ENCODE measurements around the gene SYNDIG1. TPM values are rescaled to one million over a fixed set of nuclear protein-coding genes. Genes with fewer than 3 reads are reported as not detected.
A peak's percentile ranks its signal among the peaks of the same experiment; 100 is the strongest.

SYNDIG1 gene
- total RNA-seq, 1 experiment from 2014 or later: 17.9 TPM

- TF ChIP-seq CTCF (conservative IDR thresholded peaks at IDR 0.05; ENCODE audit: low read depth, low read length): no peak
- no peak for TF ChIP-seq EZH2 (IDR thresholded peaks at IDR 0.05; ENCODE audit: borderline replicate concordance, low read depth, low read length, poor library complexity, severe bottlenecking)
- ChIA-PET CTCF (no interaction called here), POLR2A (ENCODE audit: low non-redundant PET) (no interaction called here)
- no peak for DNase-seq (ENCODE audit: low spot score)
- Histone ChIP-seq H3K27me3 (replicated peaks; ENCODE audit: insufficient read depth, low read depth, low read length, poor library complexity) (no peaks in the 10 kb centered on the region), H3K36me3 (ENCODE audit: insufficient read depth, low read length, poor library complexity, severe bottlenecking) (no peaks in the 10 kb centered on the region), H3K9me3 (ENCODE audit: low read depth, low read length, poor library complexity, severe bottlenecking) (no peaks in the 10 kb centered on the region), H3K27ac (ENCODE audit: low read depth, low read length, poor library complexity, severe bottlenecking) (no peak overlapping the region), H3K4me1 (ENCODE audit: insufficient read depth, low read length, poor library complexity, severe bottlenecking) (peaks cover 48% of the 10 kb centered on the region), H3K4me3 (ENCODE audit: low read depth, low read length, poor library complexity, severe bottlenecking) (no peak overlapping the region)
- no TSS peak for BruUV-seq (replicated peaks)
- intact Hi-C loops (cut with micrococcal nuclease; ENCODE audit: unreplicated experiment): no loop called here
Observed at GRCh38 chr20:24659835-24660234, 190.4 kb downstream of the SYNDIG1 start.

GRCh38 chr20:24660651-24661050, 191.2 kb downstream of the SYNDIG1 start:
- ChIA-PET POLR2A (ENCODE audit: low non-redundant PET) (no interaction called here), CTCF (no interaction called here)
- Histone ChIP-seq H3K36me3 (ENCODE audit: insufficient read depth, low read length, poor library complexity, severe bottlenecking) (no peaks in the 10 kb centered on the region), H3K27ac (ENCODE audit: low read depth, low read length, poor library complexity, severe bottlenecking) (peak overlapping the region; percentile 31), H3K4me1 (ENCODE audit: insufficient read depth, low read length, poor library complexity, severe bottlenecking) (peaks cover 40% of the 10 kb centered on the region), H3K27me3 (replicated peaks; ENCODE audit: insufficient read depth, low read depth, low read length, poor library complexity) (no peaks in the 10 kb centered on the region), H3K9me3 (ENCODE audit: low read depth, low read length, poor library complexity, severe bottlenecking) (no peaks in the 10 kb centered on the region), H3K4me3 (ENCODE audit: low read depth, low read length, poor library complexity, severe bottlenecking) (no peak overlapping the region)
- intact Hi-C loops (cut with micrococcal nuclease; ENCODE audit: unreplicated experiment): no loop called here
- TF ChIP-seq CTCF (conservative IDR thresholded peaks at IDR 0.05; ENCODE audit: low read depth, low read length) (no peak), EZH2 (IDR thresholded peaks at IDR 0.05; ENCODE audit: borderline replicate concordance, low read depth, low read length, poor library complexity, severe bottlenecking) (no peak)
- no peak for DNase-seq (ENCODE audit: low spot score)
- BruUV-seq (replicated peaks): no TSS peak

- Histone ChIP-seq H3K4me3 (ENCODE audit: low read depth, low read length, poor library complexity, severe bottlenecking) (no peak overlapping the region), H3K27ac (ENCODE audit: low read depth, low read length, poor library complexity, severe bottlenecking) (peak overlapping the region; percentile 31), H3K27me3 (replicated peaks; ENCODE audit: insufficient read depth, low read depth, low read length, poor library complexity) (no peaks in the 10 kb centered on the region), H3K36me3 (ENCODE audit: insufficient read depth, low read length, poor library complexity, severe bottlenecking) (no peaks in the 10 kb centered on the region), H3K4me1 (ENCODE audit: insufficient read depth, low read length, poor library complexity, severe bottlenecking) (peaks cover 35% of the 10 kb centered on the region), H3K9me3 (ENCODE audit: low read depth, low read length, poor library complexity, severe bottlenecking) (no peaks in the 10 kb centered on the region)
- POLR2A ChIA-PET (ENCODE audit: low non-redundant PET): no interaction called here
- no peak for DNase-seq (ENCODE audit: low spot score)
- intact Hi-C loops (cut with micrococcal nuclease; ENCODE audit: unreplicated experiment): no loop called here
- BruUV-seq (replicated peaks): no TSS peak
- no peak for TF ChIP-seq EZH2 (IDR thresholded peaks at IDR 0.05; ENCODE audit: borderline replicate concordance, low read depth, low read length, poor library complexity, severe bottlenecking)
- CTCF ChIA-PET: no interaction called here
Observed at GRCh38 chr20:24661255-24661654, 191.8 kb downstream of the SYNDIG1 start.

GRCh38 chr20:24662322-24662721, 192.9 kb downstream of the SYNDIG1 start:
- H3K9me3 ChIP-seq (ENCODE audit: low read depth, low read length, poor library complexity, severe bottlenecking): no peaks in the 10 kb centered on the region
- no peak overlapping the region for H3K27ac ChIP-seq (ENCODE audit: low read depth, low read length, poor library complexity, severe bottlenecking)
- ChIA-PET POLR2A (ENCODE audit: low non-redundant PET) (no interaction called here), CTCF (no interaction called here)
- H3K4me1 ChIP-seq (ENCODE audit: insufficient read depth, low read length, poor library complexity, severe bottlenecking): peaks cover 24% of the 10 kb centered on the region
- intact Hi-C loops (cut with micrococcal nuclease; ENCODE audit: unreplicated experiment): no loop called here
- TF ChIP-seq CTCF (conservative IDR thresholded peaks at IDR 0.05; ENCODE audit: low read depth, low read length): no peak
- no peak for TF ChIP-seq EZH2 (IDR thresholded peaks at IDR 0.05; ENCODE audit: borderline replicate concordance, low read depth, low read length, poor library complexity, severe bottlenecking)
- H3K4me3 ChIP-seq (ENCODE audit: low read depth, low read length, poor library complexity, severe bottlenecking): no peak overlapping the region
- BruUV-seq (replicated peaks): no TSS peak
- no peak for DNase-seq (ENCODE audit: low spot score)
- no peaks in the 10 kb centered on the region for H3K36me3 ChIP-seq (ENCODE audit: insufficient read depth, low read length, poor library complexity, severe bottlenecking)
- no peaks in the 10 kb centered on the region for H3K27me3 ChIP-seq (replicated peaks; ENCODE audit: insufficient read depth, low read depth, low read length, poor library complexity)

Measured in A673 (cell line).